Frontal cortex (tissue), 4 donors: ENCODE data around the gene COP1. TPM values are rescaled to one million over a fixed set of nuclear protein-coding genes. Genes with fewer than 3 reads are reported as not detected.

Experiments used
- DNase-seq, 2 donors: peaks; one replicate each; pipeline ENCODE4 v3.0.0; 2012; ENCODE audit warnings: low spot score in 2 of 2
- FAIRE-seq: peaks from 2 replicates; lab custom pipeline; 2012; peaks lifted over from hg19 to GRCh38; lab: Jason Lieb, UNC
- total RNA-seq: library from RNA; depleted of rRNA; stranded (reverse); fragments of >200 nt; gene quantifications from one replicate; pipeline ENCODE4 v1.2.3, GENCODE V29; 2014
- donor health status: control.
- donor health status: control.
- donor health status: control.

The COP1 gene
- total RNA-seq, 1 donor from 2014 or later = 146 TPM

DNA sequence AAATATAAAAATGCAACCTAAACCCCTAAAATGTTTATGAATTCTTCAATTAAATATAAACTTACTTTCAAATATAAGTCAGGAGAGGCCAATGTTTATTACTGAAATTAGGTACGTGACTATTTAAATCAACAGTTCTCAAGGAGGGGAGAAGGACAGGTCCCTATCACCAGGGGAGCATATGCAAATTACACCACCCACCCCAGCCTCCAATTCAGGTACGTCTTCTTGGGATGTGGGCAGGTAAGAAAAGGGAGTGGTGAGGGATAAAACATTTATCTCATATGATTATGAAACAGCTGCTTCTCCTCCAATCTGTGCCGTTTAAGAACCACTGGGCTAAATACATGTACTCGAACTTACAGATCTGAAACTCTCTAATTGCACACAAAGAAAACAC is 3.4 kb downstream of the COP1 start:
- FAIRE-seq = no peak
- no peak for DNase-seq

- DNase-seq (no peak), FAIRE-seq (no peak)
These were observed 5.5 kb downstream of the COP1 start for GRCh38 chr1:176201568-176201967.

- DNase-seq = no peak
- FAIRE-seq = no peak
These were observed 7.4 kb downstream of the COP1 start for GRCh38 chr1:176199707-176200106.

DNA sequence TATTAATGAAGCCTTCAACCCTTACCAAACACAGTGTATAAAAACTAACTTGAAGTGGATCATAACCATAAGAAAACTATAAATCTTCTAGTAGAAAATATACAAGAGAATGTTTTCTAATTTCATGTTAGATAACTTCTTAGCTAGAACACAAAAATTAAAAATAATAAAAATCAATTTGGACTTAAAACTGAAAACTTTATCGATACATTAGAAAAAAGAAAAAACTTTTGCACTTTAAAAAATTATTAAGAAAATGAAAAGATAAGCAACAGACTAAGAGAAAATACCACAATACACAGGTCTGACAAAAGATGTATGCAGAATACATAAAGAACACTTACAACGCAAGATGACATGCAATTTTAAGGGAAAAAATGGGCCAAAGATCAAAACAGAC is 8.7 kb downstream of the COP1 start:
- peak; percentile 94 for FAIRE-seq
- DNase-seq = no peak

GRCh38 chr1:176196728-176197127 is 10.4 kb downstream of the COP1 start:
- no peak for FAIRE-seq
- DNase-seq = no peak

DNA sequence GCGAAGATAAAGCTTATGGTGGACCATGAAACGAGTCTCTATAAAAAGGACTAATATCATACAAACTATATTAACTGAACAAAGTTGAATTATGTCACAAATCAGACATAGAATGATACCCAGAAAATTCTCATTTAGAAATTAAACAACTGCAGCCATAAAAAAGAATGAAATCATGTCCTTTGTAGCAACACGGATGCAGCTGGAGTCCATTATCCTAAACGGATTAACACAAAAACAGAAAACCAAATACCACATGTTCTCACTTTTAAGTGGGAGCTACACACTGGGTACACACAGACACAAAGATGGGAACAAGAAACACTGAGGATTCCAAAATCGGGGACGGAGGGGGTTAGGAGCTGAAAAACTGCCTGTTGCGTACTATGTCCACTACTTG is 11.5 kb downstream of the COP1 start:
- DNase-seq (no peak), FAIRE-seq (no peak)

DNA sequence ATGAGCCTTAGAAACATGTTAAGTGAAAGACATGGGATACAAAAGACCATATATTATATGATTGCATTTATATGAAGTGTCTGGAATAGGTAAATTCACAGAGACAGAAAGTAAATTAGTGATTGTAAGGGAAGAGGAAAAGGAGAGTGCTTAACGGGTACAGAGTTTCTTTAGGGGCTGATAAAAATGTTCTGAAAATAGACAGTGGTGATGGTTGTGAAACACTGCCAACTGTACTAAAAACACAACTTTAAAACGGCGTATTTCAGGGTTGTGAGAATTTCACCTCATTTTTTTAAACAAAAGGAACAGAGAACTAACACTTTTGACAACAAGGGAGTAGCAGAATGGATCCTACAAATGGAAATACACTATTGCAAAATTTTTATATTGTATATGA is 13.4 kb downstream of the COP1 start:
- DNase-seq = no peak

DNA sequence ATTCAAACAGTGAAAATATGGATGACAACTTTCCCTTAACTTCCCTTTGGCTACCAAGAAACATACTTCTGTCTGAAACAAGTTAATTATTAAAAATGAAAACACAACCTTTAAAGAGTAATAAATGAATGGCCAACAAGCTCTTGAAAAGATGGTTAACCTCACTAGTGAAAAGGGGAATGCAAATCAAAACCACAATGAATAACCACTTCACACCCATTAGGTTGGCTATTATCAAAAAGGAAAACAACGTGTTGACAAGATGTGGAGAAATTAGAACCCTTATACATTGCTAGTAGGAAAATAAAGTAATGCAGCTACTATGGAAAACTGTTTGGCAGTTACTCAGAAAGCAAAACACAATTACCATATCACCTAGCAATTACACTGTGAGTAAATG is 14.1 kb downstream of the COP1 start:
- DNase-seq = no peak

More for the DNA sequence above, 13.4 kb downstream of the COP1 start:
- FAIRE-seq = no peak

GRCh38 chr1:176188604-176189003 is 18.5 kb downstream of the COP1 start:
- DNase-seq (no peak), FAIRE-seq (no peak)

More for the DNA sequence above, 14.1 kb downstream of the COP1 start:
- FAIRE-seq = no peak

- DNase-seq (no peak), FAIRE-seq (no peak)
These were observed 20.1 kb downstream of the COP1 start for GRCh38 chr1:176187001-176187400.

- DNase-seq (no peak), FAIRE-seq (no peak)
These were observed 23.5 kb downstream of the COP1 start for GRCh38 chr1:176183618-176184017.

DNA sequence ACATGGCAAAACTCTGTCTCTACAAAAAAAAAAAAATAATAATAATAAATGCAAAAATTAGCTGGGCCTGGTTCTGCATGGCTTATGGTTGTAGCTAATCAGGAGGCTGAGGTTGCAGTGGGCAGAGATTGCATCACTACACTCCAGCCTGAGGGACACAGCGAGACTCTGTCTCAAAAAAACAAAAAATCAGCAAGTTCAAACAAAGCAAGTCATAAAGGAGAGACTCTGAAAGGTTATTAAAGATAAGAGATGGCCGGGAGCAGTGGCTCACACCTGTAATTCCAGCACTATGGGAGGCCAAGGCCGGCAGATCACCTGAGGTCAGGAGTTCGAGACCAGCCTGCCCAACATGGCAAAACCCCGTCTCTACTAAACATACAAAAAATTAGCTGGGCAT is 28.8 kb downstream of the COP1 start:
- FAIRE-seq (no peak), DNase-seq (no peak)

- no peak for DNase-seq
- no peak for FAIRE-seq
These were observed 29.3 kb downstream of the COP1 start for GRCh38 chr1:176177764-176178163.

DNA sequence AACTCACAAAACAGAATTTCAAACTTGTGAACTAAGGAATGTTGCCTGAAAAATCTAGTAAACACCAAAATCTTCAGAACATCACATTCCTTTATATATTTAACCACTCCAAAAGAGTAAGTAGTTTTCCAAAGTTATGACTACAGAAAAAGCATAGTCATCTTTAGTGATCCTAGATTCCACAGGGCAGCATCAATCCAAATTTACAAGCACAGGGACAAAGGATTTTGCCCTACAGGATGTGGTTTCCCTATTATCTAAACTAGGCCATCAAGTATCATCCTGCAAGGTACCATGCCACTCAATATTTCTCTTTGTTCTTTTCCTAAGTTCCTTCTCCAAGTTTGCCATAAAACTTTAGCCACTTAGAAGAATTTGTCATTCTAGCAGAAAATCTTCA is 33.0 kb downstream of the COP1 start:
- FAIRE-seq (no peak), DNase-seq (no peak)

GRCh38 chr1:176172215-176172614 is 34.9 kb downstream of the COP1 start:
- no peak for DNase-seq
- FAIRE-seq = no peak

DNA sequence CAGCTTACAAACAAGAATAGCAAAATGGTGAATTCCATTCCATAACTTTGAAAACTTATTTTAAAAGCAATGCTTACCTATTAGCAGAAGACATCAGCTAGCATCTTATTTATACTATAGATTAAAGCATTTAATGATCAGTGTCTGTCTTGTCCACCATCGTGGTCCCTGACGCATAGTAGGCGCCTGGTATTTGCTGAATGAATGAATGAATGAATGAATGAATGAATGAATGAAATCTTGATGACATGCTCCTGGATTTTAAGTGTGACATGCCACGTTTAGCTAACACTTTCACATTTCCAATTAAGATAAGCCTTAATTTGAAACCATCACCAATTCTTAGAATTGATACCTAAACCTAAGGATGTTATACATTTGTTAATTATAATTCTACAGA is 39.9 kb downstream of the COP1 start:
- DNase-seq = no peak
- FAIRE-seq = no peak

GRCh38 chr1:176165573-176165972 is 41.5 kb downstream of the COP1 start:
- DNase-seq = no peak
- FAIRE-seq = no peak

GRCh38 chr1:176164014-176164678 is 42.9 kb downstream of the COP1 start:
- FAIRE-seq (no peak), DNase-seq (no peak)

- DNase-seq = no peak
- FAIRE-seq = no peak
These were observed 47.1 kb downstream of the COP1 start for GRCh38 chr1:176159993-176160392.

- DNase-seq (no peak), FAIRE-seq (no peak)
These were observed 49.1 kb downstream of the COP1 start for GRCh38 chr1:176157995-176158394.

DNA sequence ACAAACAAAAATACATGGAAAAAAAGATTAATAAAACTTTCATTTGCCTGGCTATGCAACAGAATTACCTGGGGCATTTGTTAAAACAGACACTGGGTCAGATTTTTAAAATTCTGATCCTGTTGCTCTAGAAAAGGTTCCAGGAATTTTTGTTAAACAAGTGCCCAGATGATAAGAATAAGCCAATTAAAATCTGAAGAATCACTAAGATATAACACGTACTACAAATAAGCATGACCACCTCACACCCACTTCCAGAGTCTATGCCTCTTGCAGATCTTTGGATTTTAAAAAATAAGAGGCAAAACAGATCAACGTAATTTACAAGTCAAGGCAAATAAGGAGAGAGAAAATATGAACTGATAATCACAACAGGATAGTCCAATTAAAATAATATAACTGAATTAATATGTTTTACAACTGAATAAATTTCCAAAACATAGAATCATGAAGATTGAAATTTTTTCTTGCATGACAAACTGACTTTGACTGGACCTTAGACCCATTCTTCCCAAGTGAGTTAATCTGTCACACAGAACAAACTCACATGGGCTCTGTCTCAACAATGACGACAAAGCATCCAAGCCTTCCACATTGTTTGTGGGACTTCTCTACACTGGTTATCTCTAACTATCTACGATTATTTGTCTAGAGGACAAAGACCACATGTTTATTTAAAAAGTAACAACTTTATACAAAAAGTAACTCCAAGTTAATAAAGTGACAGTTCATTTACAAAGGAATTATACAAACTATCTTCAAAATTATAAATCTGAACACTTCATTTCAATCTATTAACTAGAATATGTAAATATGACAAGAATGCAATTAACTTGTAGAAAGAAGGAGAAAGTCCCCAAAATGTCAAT is 56.9 kb downstream of the COP1 start:
- DNase-seq (no peak), FAIRE-seq (no peak)
